Tongue (tissue), 2 donors: Measurements from ENCODE around the gene E2F8. TPM values are rescaled to one million over a fixed set of nuclear protein-coding genes. Genes with fewer than 3 reads are reported as not detected.

Experiments
- DNase-seq: peaks from one replicate; pipeline ENCODE4 v3.0.0-alpha.2; 2015
- total RNA-seq: library from RNA; depleted of rRNA; stranded (reverse); fragments of >200 nt; gene quantifications from one replicate; pipeline ENCODE4 v1.2.3, GENCODE V29; 2014

E2F8 gene
- total RNA-seq, 1 donor from 2014 or later: 7.3 TPM

DNA sequence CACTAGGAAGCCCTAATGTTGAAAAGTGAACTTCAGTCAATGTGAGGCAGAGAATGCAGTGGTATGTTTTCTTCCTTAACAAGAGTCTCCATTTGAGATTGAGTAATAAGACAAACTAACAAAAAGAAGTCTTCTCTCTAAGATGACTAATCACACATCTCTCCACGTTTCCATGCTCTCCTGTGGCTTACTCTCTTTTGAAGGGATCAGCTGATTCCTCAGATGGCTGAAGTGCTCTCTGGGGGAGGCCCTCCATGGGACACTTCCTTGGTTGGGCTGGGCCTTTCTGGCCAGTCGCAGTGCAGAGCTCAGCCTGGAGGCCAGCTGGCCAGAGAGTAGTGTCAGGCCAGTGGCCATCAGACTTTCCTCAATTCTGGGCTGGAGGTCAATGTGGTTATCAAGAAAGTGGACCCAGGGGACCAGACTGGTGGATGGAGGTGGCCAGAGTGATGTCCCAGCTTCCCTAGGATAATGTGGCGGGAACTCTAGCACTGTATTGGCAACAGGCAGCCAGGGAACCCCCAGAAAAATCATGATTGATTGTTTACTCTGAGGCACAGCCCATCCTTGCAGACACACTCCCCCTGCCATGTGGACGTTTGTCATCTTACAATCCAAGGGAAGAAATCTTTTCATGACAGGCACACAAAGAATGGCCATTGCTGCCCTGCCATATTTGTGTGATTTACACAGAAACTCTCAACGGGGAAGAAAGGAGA, 53.5 kb downstream of the E2F8 start:
- no peak for DNase-seq

DNA sequence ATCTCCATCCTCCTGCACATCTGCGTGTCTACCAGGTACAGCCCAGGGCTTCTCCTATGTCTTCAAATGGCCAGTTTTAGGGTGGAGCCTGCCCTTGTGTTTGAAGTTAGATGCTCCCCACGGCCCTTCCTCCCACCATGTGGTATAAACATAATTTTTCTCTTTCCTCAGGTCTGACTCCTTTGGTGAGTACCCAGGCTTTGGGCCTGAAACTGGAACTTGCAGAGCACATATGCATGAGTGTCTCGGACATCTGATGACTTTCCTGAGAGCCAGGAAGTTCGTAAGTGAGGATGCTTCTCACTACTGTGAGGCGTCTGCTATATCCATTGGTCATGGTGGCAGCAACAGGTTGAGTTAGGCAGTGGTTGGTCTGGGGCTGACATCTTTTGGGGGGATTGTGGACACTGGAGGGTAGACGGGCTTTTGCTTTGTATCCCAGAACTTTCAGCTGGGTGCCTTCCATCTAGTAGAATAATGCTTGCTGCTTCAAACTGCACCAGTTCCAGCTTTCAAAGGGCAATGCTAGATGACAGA, 55.2 kb downstream of the E2F8 start:
- DNase-seq: no peak

DNA sequence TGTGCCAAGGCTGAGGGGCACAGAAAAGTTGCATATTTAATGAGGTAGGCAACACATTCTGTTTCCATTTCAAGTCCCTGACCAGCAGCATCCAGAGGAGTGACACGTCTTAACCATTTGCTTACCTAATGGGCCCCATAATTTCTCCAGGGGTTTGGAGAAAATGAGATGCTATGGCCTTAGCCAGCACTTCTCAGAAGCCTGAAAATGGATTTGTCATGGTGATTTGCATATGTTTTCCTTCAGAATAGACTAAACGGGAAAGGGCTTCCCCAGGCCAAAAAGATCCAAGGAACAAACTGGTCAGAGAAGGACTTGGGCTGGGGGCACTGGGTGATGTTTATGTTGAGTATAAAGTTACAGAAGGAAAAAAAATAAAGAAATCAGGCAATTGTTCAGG, 55.7 kb downstream of the E2F8 start:
- no peak for DNase-seq

DNA sequence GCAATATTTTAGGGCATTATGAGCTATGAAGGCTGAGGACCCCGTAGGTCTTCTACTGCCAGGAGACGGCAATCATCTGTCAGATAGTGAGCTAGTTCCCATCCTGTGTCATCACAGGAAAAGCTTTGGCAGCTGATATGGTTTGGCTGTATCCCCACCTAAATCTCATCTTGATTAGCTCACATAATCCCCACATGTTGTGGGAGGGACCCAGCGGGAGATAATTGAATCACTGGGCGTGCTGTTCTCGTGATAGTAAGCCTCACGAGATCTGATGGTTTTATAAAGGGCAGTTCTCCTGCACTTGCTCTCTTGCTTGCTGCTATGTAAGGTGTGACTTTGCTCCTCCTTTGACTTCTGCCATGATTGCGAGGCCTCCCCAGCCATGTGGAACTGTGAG, 57.1 kb downstream of the E2F8 start:
- DNase-seq: no peak

DNA sequence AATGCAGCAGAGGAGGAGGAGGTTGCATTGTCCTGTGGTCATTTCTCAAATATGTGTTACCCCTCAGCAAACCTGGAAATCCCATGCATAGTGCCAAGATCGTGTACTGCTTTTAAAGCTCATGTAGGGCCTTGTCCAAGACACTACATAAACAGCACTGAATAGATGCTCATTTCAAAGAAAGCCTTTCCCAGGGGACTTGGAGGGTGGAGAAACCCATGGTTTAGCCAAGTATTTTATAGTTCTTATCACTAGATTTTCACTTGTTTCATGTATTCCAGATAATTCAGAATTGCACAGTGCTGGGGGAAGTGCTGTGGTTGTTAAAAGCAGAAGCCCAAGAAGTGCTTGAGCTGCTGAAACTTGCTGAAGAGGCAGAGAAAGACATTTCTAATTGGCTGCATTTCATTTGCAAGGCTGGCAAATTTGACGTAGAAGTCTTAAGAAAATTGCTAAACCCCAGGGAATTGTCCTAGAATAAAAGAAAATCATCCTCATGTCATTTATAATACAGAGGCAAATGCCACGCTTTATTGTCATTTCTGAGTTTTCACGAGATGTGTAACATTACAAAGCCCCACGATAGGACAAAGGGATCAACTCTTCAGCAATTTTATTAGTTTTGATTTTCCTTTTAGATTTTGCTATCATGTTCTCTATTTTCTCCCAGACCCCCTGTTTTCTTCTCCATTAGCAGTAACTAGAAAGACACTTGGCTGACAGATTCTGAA, 59.0 kb downstream of the E2F8 start:
- no peak for DNase-seq

DNA sequence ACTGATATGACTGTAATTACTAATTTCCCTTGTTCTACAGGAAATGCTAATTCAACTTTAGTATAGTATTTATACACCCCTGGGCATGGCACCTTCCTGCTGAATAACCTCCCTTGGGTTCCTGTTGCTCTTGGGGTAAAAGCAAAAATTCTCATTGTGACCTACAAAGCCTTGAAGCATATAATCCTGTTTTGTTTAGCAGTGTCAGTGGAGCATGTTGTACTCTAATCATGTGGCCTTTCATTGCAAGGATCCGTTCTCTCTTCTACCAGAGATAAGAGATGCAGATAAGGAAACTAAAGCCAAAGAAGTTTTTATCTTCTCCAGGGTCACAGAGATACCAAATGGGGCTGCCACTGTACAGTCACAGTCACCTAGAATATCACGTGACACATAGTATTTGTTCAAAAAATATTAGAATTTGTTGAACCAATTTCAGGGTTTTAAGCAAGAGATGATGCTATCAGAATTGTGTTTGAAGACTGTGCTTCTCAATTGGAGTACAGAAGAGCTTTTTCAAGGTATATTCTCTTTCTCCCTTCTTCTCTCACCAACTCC, 64.0 kb downstream of the E2F8 start:
- no peak for DNase-seq

Other genes starting within 250 kb of the E2F8 start
- not detected for gene MRGPRX2, start 180.2 kb downstream of the E2F8 start, total RNA-seq
- gene ZDHHC13, start 123.8 kb downstream of the E2F8 start, total RNA-seq: 12.2 TPM
- 704 TPM for gene CSRP3, start 39.0 kb downstream of the E2F8 start, total RNA-seq